Stimulated activated memory B cell treated with anti-CD40 and anti-IgM and Interleukin-4, amounts not matched to agents 10 μg/mL and 1 μg/mL and 100 μg/mL, for 72 hours (primary cell): ENCODE results near the gene MDC1.
A peak's percentile ranks its signal among the peaks of the same experiment; 100 is the strongest.
"Not testable (repeated sequence)": the region's sequence is repeated elsewhere in the genome, so short reads cannot be mapped to it uniquely, and the experiment has no call there.

ENCODE experiments used
- ATAC-seq: fragments of 150-1000 bp; cut with Tn5 transposase; 2 replicates; pipeline ENCODE4 v1.10.0; 2021
- H3K27ac Mint-ChIP-seq: one replicate; pipeline ENCODE4 v1.8.0; 2022; ENCODE audit warnings: mild to moderate bottlenecking, mixed read lengths
- H3K27me3 Mint-ChIP-seq: one replicate; pipeline ENCODE4 v1.8.0; 2022; ENCODE audit warnings: mixed read lengths
- H3K36me3 Mint-ChIP-seq: one replicate; pipeline ENCODE4 v1.8.0; 2022; ENCODE audit warnings: mixed read lengths
- H3K4me1 Mint-ChIP-seq: one replicate; pipeline ENCODE4 v1.8.0; 2022; ENCODE audit warnings: mixed read lengths
- H3K4me3 Mint-ChIP-seq: one replicate; pipeline ENCODE4 v1.8.0; 2022; ENCODE audit warnings: mild to moderate bottlenecking, moderate library complexity, mixed read lengths
- H3K9me3 Mint-ChIP-seq: one replicate; pipeline ENCODE4 v1.8.0; 2022; ENCODE audit warnings: mixed read lengths

MDC1 gene

DNA sequence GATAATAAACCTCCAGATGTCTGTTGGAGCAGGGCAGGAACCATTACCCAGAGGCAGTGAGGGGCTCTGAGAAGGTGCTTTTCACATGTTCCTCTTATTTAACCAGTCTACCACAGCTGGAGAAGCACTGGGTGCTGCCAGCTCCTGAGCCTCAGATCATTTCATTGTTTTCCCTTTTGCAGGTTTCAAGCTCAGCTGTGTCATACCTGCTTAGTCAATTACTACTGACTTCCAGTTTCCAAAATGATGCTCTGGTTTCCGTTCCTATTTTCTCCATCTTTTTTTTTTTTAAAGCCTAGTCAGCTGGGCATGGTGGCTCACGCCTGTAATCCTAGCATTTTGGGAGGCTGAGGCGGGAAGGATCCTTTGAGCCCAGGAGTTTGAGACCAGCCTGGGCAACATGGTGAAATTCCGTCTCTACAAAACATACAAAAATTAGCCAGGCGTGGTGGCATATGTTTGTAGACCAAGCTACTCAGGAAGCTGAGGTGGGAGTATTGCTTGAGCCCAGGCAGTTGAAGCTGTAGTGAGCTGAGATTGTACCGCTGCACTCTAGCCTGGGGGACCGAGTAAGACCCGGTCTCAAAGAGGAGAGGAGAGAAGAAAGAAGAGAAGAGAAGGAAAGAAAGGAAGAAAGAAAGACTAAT is 18.7 kb upstream of the MDC1 start:
- H3K27ac Mint-ChIP-seq = peak overlapping the region; percentile 82
- H3K27me3 Mint-ChIP-seq = no peaks in the 10 kb centered on the region
- H3K4me1 Mint-ChIP-seq = peaks cover 39% of the 10 kb centered on the region
- ATAC-seq = peak; percentile 83
- H3K9me3 Mint-ChIP-seq = no peaks in the 10 kb centered on the region
- peaks cover 39% of the 10 kb centered on the region for H3K36me3 Mint-ChIP-seq
- H3K4me3 Mint-ChIP-seq = peak overlapping the region; percentile 33

DNA sequence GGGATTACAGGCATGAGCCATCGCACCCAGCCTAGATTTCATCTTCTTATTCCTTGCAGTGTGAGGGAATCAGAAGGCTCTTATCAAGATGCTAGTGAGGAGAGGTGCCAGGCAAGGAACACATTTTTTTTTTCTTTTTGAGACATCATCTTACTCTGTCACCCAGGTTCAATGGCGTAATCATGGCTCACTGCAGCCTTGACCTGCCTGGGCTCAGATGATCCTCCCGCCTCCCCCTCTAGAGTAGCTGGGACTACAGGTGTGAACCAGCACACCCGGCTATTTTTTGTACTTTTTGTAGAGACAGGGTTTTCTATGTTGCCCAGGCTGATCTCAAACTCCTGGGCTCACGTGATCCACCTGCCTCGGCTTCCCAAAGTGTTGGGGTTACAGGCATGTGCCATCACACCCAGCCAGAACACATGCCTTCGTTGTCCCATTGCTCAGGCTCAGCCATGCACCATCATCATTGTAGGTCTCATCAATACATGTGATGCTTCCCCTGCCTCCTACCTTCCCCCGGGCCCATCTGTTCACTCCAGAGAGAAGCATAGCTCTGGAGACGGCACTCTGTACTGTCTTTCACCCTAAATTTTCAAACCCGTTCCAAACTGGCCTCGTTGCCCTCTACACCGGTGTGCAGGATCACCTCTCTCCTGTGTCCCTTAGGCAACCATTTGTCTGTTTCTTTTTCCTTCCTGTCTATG is 15.3 kb upstream of the MDC1 start:
- H3K4me1 Mint-ChIP-seq = peaks cover 40% of the 10 kb centered on the region
- H3K36me3 Mint-ChIP-seq = peaks cover 43% of the 10 kb centered on the region

DNA sequence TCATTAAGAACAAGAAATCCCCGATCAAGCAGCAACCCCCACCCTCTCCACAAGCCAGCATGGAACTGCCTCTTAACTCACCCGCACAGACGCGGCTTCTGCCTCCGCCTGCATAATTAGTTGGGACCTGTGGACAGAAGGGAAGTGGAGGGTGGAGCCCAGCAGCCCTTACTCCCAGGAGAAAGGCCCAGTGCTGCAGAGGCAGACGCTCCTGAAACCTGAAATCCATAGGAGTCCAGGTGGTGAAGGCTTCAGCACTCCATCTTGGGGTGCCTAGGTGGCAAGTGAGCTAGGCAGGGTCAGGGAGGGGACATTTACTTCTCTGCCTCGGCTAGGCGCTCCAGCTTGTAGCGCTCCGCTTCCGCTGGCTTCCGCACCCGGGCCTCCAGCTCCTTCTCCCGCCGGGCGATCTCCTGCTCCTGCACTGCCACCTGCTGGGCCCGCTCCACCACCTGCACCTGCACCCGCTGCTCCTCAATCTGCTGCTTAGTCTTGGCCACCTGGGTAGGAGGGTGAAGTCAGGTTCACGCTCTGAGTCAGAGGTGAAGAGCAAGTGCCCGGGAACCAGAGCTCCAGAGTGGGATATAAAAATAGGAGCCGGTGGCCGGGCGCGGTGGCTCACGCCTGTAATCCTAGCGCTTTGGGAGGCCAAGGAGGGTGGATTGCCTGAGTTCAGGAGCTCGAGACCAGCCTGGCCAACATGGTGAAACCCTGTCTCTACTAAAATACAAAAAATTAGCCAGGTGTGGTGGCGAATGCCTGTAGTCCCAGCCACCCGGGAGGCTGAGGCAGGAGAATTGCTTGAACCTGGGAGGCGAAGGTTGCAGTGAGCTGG is 13.7 kb upstream of the MDC1 start:
- H3K9me3 Mint-ChIP-seq = no peaks in the 10 kb centered on the region
- H3K27me3 Mint-ChIP-seq = no peaks in the 10 kb centered on the region
- H3K36me3 Mint-ChIP-seq = peaks cover 35% of the 10 kb centered on the region
- peak overlapping the region; percentile 1 for H3K4me3 Mint-ChIP-seq
- H3K4me1 Mint-ChIP-seq = peaks cover 25% of the 10 kb centered on the region
- peak overlapping the region; percentile 53 for H3K27ac Mint-ChIP-seq
- peak; percentile 91 for ATAC-seq

More for the DNA sequence above, 15.3 kb upstream of the MDC1 start:
- Mint-ChIP-seq H3K9me3 (no peaks in the 10 kb centered on the region), H3K27ac (no peak overlapping the region), H3K4me3 (no peak overlapping the region), H3K27me3 (no peaks in the 10 kb centered on the region)
- ATAC-seq = no peak

- Mint-ChIP-seq H3K4me3 (no peak overlapping the region), H3K36me3 (peaks cover 52% of the 10 kb centered on the region), H3K4me1 (peaks cover 38% of the 10 kb centered on the region), H3K9me3 (no peaks in the 10 kb centered on the region), H3K27ac (peak overlapping the region; percentile 62), H3K27me3 (no peaks in the 10 kb centered on the region)
- no peak for ATAC-seq
Measured at GRCh38 chr6:30727920-30728553, 11.0 kb upstream of the MDC1 start.

DNA sequence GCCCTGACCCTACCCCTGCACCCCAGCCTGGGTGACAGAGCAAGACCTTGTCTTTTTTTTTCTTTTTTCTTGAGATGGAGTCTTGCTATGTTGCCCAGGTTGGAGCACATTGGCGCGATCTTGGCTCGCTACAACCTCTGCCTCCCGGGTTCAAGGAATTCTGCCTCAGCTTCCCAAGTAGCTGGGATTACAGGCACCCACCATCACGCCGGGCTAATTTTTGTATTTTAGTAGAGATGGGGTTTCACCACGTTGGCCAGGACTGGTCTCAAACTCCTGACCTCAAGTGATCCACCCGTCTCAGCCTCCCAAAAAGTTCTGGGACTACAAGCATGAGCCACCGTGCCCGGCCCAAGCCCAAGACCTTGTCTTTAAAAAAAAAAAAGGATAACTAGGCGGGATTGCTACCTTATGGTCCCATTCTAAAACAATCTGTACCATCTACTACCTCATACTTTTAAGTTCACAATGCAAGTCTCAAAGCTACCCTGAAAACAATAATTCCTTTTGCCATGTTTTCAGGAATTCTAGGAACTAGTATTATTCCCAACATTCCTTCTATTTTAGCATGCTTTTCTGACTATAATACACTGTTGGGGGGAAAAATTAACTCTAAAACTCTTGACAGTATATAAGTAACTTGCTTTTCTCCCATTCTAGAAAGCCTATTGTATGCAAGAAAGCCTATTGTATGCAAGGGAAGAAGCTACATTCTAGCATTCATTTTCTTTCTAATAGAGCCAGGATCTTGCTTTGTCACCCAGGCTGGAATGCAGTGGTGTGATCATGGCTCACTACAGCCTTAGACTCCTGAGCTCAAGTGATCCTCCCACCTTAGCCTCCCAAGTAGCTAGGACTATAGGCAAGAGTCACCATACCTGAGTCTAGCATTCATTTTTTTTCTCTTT is 9.7 kb upstream of the MDC1 start:
- H3K27me3 Mint-ChIP-seq = no peaks in the 10 kb centered on the region
- H3K4me1 Mint-ChIP-seq = peaks cover 51% of the 10 kb centered on the region
- no peak for ATAC-seq
- no peaks in the 10 kb centered on the region for H3K9me3 Mint-ChIP-seq
- no peak overlapping the region for H3K27ac Mint-ChIP-seq
- H3K36me3 Mint-ChIP-seq = peaks cover 56% of the 10 kb centered on the region
- H3K4me3 Mint-ChIP-seq = no peak overlapping the region

DNA sequence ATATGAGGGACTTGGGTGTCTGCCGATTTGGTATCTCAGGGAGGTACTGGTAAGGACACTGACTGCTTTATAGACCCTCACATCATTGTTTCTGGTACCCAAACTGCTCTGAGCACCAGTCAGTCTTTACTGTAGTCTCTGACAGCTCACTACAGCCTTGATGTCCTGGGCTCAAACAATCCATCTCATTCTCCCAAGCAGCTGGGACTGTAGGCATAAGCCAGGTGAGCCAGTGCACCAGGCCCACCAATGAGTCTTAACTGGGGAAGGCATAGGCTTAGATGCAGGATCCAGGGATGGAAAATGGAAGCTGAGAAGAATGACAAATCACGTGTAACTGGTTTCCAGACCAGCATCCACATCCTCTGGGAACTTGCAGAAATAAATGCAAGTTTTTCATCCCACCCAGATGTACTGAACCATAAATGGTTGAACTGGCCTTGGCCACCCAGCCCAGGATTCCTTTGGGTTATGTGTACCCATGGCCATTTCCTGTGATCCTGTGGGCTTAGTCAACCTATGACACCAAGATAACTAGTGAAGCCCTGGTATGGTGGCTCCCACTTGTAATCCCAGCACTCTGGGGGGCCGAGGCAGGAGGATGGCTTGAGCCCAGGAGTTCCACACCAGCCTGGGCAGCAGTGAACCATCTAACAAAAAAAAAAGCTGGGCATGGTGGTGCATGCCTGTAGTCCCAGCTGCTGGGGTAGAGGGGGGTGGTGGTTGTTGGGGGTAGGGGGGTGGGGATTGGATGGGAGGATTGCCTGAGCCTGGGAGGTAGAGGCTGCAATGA is 8.8 kb upstream of the MDC1 start:
- Mint-ChIP-seq H3K4me3 (no peak overlapping the region), H3K36me3 (peaks cover 61% of the 10 kb centered on the region), H3K4me1 (peaks cover 50% of the 10 kb centered on the region), H3K27me3 (no peaks in the 10 kb centered on the region), H3K27ac (peak overlapping the region; percentile 3), H3K9me3 (no peaks in the 10 kb centered on the region)
- ATAC-seq = no peak

- Mint-ChIP-seq H3K4me3 (peak overlapping the region; percentile 1), H3K36me3 (peaks cover 57% of the 10 kb centered on the region), H3K4me1 (peaks cover 42% of the 10 kb centered on the region), H3K27ac (peak overlapping the region; percentile 3), H3K27me3 (no peaks in the 10 kb centered on the region), H3K9me3 (no peaks in the 10 kb centered on the region)
- ATAC-seq = no peak
Measured at GRCh38 chr6:30724906-30725667, 8.0 kb upstream of the MDC1 start.

DNA sequence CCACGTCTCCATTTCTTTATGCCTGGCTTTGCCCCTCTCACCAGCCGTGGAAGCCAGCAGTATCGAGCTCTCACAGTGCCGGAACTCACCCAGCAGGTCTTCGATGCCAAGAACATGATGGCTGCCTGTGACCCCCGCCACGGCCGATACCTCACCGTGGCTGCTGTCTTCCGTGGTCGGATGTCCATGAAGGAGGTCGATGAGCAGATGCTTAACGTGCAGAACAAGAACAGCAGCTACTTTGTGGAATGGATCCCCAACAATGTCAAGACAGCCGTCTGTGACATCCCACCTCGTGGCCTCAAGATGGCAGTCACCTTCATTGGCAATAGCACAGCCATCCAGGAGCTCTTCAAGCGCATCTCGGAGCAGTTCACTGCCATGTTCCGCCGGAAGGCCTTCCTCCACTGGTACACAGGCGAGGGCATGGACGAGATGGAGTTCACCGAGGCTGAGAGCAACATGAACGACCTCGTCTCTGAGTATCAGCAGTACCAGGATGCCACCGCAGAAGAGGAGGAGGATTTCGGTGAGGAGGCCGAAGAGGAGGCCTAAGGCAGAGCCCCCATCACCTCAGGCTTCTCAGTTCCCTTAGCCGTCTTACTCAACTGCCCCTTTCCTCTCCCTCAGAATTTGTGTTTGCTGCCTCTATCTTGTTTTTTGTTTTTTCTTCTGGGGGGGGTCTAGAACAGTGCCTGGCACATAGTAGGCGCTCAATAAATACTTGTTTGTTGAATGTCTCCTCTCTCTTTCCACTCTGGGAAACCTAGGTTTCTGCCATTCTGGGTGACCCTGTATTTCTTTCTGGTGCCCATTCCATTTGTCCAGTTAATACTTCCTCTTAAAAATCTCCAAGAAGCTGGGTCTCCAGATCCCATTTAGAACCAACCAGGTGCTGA is 7.0 kb upstream of the MDC1 start:
- Mint-ChIP-seq H3K36me3 (peaks cover 54% of the 10 kb centered on the region), H3K27ac (peak overlapping the region; percentile 3), H3K4me3 (peak overlapping the region; percentile 52), H3K4me1 (peaks cover 45% of the 10 kb centered on the region)
- H3K9me3 Mint-ChIP-seq, ATAC-seq, H3K27me3 Mint-ChIP-seq: not testable (repeated sequence)

- H3K4me3 Mint-ChIP-seq = peak overlapping the region; percentile 94
- ATAC-seq, H3K27me3 Mint-ChIP-seq, H3K9me3 Mint-ChIP-seq: not testable (repeated sequence)
- peak overlapping the region; percentile 94 for H3K27ac Mint-ChIP-seq
- peaks cover 54% of the 10 kb centered on the region for H3K36me3 Mint-ChIP-seq
- peaks cover 45% of the 10 kb centered on the region for H3K4me1 Mint-ChIP-seq
Measured at GRCh38 chr6:30723159-30723842, 6.2 kb upstream of the MDC1 start.

GRCh38 chr6:30722280-30723112 is 5.4 kb upstream of the MDC1 start:
- no peaks in the 10 kb centered on the region for H3K9me3 Mint-ChIP-seq
- ATAC-seq = no peak
- peak overlapping the region; percentile 94 for H3K4me3 Mint-ChIP-seq
- peak overlapping the region; percentile 94 for H3K27ac Mint-ChIP-seq
- peaks cover 47% of the 10 kb centered on the region for H3K36me3 Mint-ChIP-seq
- no peaks in the 10 kb centered on the region for H3K27me3 Mint-ChIP-seq
- H3K4me1 Mint-ChIP-seq = peaks cover 49% of the 10 kb centered on the region

DNA sequence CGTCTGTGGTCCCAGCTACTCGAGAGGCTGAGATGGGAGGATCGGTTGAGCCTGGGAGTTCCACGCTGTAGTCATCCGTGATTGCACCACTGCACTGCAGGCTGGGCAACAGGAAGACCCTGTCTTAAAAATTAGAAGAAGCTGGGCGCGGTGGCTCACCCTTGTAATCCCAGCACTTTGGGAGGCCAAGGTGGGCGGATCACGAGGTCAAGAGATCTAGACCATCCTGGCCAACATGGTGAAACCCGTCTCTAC is 4.9 kb upstream of the MDC1 start:
- not testable (repeated sequence) for H3K27me3 Mint-ChIP-seq, ATAC-seq, H3K9me3 Mint-ChIP-seq
- peak overlapping the region; percentile 94 for H3K4me3 Mint-ChIP-seq
- peaks cover 43% of the 10 kb centered on the region for H3K36me3 Mint-ChIP-seq
- H3K27ac Mint-ChIP-seq = peak overlapping the region; percentile 94
- H3K4me1 Mint-ChIP-seq = peaks cover 54% of the 10 kb centered on the region
